Stimulated activated CD4-positive, alpha-beta T cell treated with anti-CD3 and anti-CD28 coated beads, Interleukin-12 subunit alpha, Interleukin-12 subunit beta, amount 100 ng/mL, for 4 hours (primary cell): ENCODE data around the gene TRIM7.

ENCODE experiments used
- DNase-seq: peaks from one replicate; pipeline ENCODE4 v3.0.0-alpha.2; 2020

The TRIM7 gene

GRCh38 chr5:181204826-181205760 lies at the start of gene TRIM7:
Gene TRIM7, minus strand, starts transcription at chr5:181205196. Its CDS starts 86 bp downstream, at chr5:181205110.
- peak; percentile 31 for DNase-seq

GRCh38 chr5:181248277-181248676 lies 43.3 kb upstream of the TRIM7 start:
- no peak for DNase-seq

GRCh38 chr5:181246276-181247049 lies 41.5 kb upstream of the TRIM7 start:
- DNase-seq = peak; percentile 77

- no peak for DNase-seq
Measured at GRCh38 chr5:181245427-181246275, 40.7 kb upstream of the TRIM7 start.

- peak; percentile 83 for DNase-seq
Measured at GRCh38 chr5:181243564-181244343, 38.8 kb upstream of the TRIM7 start, which contains the start of gene RACK1. Gene RACK1, minus strand, starts transcription at chr5:181243906. Its CDS starts 106 bp downstream, at chr5:181243800.

GRCh38 chr5:181243018-181243563 lies 38.1 kb upstream of the TRIM7 start:
- no peak for DNase-seq

- DNase-seq = no peak
Measured at GRCh38 chr5:181242031-181242451, 37.0 kb upstream of the TRIM7 start.

GRCh38 chr5:181241393-181241975 lies 36.5 kb upstream of the TRIM7 start:
- DNase-seq = no peak

- no peak for DNase-seq
Measured at GRCh38 chr5:181239062-181239663, 34.2 kb upstream of the TRIM7 start.

- no peak for DNase-seq
Measured at GRCh38 chr5:181237729-181238385, 32.9 kb upstream of the TRIM7 start.

GRCh38 chr5:181236954-181237641 lies 32.1 kb upstream of the TRIM7 start:
- no peak for DNase-seq

- DNase-seq = no peak
Measured at GRCh38 chr5:181236471-181236870, 31.5 kb upstream of the TRIM7 start.

GRCh38 chr5:181235689-181236366 lies 30.8 kb upstream of the TRIM7 start:
- DNase-seq = no peak

GRCh38 chr5:181235323-181235688 lies 30.3 kb upstream of the TRIM7 start:
- DNase-seq = no peak

- DNase-seq = no peak
Measured at GRCh38 chr5:181234455-181235306, 29.7 kb upstream of the TRIM7 start.

- DNase-seq = no peak
Measured at GRCh38 chr5:181233801-181234454, 28.9 kb upstream of the TRIM7 start.

- no peak for DNase-seq
Measured at GRCh38 chr5:181233088-181233800, 28.2 kb upstream of the TRIM7 start.
